SK-N-SH treated with all-trans-retinoic acid at 6 μM for 48 hours (cell line): ENCODE measurements around the gene OPTN.

Experiments used
- ARNTL ChIP-seq: fragments of 450-650 bp; formaldehyde crosslinking; IDR thresholded peaks from 2 replicates; pipeline ENCODE4 v1.5.0; 2020; ENCODE audit warnings: low read depth, mild to moderate bottlenecking, moderate library complexity, borderline replicate concordance
- CSDC2 ChIP-seq: fragments of 250-450 bp; sonication (Bioruptor Pico); IDR thresholded peaks from 2 replicates; pipeline ENCODE4 v1.5.0; 2020; ENCODE audit warnings: mild to moderate bottlenecking, moderate library complexity
- GLIS3 ChIP-seq: fragments of 250-450 bp; sonication (Bioruptor Pico); IDR thresholded peaks from 2 replicates; pipeline ENCODE4 v1.5.0; 2020; ENCODE audit warnings: mild to moderate bottlenecking, moderate library complexity
- OSR1 ChIP-seq: fragments of 250-450 bp; sonication (Bioruptor Pico); IDR thresholded peaks from 2 replicates; pipeline ENCODE4 v1.8.0; 2022; ENCODE audit warnings: moderate library complexity, mild to moderate bottlenecking, inconsistent platforms
- TOX ChIP-seq: fragments of 250-450 bp; sonication (Bioruptor Pico); IDR thresholded peaks from 2 replicates; pipeline ENCODE4 v1.8.0; 2021; ENCODE audit warnings: mild to moderate bottlenecking, moderate library complexity, borderline replicate concordance
- ZFP30 ChIP-seq: fragments of 450-650 bp; formaldehyde crosslinking; IDR thresholded peaks from 2 replicates; pipeline ENCODE4 v1.5.0; 2022; ENCODE audit warnings: mild to moderate bottlenecking, moderate library complexity
- ZNF70 ChIP-seq: fragments of 450-650 bp; formaldehyde crosslinking; IDR thresholded peaks from 2 replicates; pipeline ENCODE4 v1.5.0; 2020; ENCODE audit warnings: mild to moderate bottlenecking, moderate library complexity
- TF ChIP-seq, protein P1 (sequence below): fragments of 250-450 bp; sonication (Bioruptor Pico); IDR thresholded peaks from 2 replicates; pipeline ENCODE4 v1.5.1; 2021; ENCODE audit warnings: mild to moderate bottlenecking, moderate library complexity
- TF ChIP-seq, protein P2 (sequence below): fragments of 250-450 bp; sonication (Bioruptor Pico); IDR thresholded peaks from 2 replicates; pipeline ENCODE4 v1.8.0; 2020; ENCODE audit warnings: mild to moderate bottlenecking, moderate library complexity, borderline replicate concordance
- TF ChIP-seq, protein P3 (sequence below): fragments of 250-450 bp; sonication (Bioruptor Pico); IDR thresholded peaks from 2 replicates; pipeline ENCODE4 v1.8.0; 2021; ENCODE audit warnings: low read depth, mild to moderate bottlenecking, moderate library complexity, borderline replicate concordance

DNA sequence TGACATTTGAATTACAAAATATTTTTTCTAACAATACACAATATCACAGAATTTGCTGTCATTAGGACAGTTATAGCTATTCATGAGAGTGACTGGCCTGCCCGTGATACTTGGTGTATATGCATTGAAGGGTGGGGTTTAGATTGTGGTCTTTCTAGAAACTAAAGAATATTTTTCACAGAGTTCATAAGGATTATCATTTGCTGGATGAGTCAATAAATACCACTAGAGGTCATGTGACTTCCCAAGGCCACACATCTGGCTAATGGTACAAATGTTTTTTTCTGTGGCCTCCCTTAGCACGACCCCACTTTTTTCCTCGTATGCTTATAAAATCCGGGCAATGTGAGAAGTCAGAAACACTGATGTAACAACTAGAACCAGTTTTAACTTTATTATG, 5.2 kb downstream of the OPTN start:
- TF ChIP-seq ZFP30 (CRISPR knock-in tag) (no peak), OSR1 (CRISPR knock-in tag) (no peak), ARNTL (CRISPR knock-in tag) (no peak), GLIS3 (CRISPR knock-in tag) (no peak), TOX (CRISPR knock-in tag) (no peak), ZNF70 (no peak), CSDC2 (CRISPR knock-in tag) (no peak)
- TF ChIP-seq, protein P1, sequence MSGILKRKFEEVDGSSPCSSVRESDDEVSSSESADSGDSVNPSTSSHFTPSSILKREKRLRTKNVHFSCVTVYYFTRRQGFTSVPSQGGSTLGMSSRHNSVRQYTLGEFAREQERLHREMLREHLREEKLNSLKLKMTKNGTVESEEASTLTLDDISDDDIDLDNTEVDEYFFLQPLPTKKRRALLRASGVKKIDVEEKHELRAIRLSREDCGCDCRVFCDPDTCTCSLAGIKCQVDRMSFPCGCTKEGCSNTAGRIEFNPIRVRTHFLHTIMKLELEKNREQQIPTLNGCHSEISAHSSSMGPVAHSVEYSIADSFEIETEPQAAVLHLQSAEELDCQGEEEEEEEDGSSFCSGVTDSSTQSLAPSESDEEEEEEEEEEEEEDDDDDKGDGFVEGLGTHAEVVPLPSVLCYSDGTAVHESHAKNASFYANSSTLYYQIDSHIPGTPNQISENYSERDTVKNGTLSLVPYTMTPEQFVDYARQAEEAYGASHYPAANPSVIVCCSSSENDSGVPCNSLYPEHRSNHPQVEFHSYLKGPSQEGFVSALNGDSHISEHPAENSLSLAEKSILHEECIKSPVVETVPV (CRISPR knock-in tag), result no peak
- TF ChIP-seq, protein P2, sequence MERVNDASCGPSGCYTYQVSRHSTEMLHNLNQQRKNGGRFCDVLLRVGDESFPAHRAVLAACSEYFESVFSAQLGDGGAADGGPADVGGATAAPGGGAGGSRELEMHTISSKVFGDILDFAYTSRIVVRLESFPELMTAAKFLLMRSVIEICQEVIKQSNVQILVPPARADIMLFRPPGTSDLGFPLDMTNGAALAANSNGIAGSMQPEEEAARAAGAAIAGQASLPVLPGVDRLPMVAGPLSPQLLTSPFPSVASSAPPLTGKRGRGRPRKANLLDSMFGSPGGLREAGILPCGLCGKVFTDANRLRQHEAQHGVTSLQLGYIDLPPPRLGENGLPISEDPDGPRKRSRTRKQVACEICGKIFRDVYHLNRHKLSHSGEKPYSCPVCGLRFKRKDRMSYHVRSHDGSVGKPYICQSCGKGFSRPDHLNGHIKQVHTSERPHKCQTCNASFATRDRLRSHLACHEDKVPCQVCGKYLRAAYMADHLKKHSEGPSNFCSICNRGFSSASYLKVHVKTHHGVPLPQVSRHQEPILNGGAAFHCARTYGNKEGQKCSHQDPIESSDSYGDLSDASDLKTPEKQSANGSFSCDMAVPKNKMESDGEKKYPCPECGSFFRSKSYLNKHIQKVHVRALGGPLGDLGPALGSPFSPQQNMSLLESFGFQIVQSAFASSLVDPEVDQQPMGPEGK, result no peak
- TF ChIP-seq, protein P3, sequence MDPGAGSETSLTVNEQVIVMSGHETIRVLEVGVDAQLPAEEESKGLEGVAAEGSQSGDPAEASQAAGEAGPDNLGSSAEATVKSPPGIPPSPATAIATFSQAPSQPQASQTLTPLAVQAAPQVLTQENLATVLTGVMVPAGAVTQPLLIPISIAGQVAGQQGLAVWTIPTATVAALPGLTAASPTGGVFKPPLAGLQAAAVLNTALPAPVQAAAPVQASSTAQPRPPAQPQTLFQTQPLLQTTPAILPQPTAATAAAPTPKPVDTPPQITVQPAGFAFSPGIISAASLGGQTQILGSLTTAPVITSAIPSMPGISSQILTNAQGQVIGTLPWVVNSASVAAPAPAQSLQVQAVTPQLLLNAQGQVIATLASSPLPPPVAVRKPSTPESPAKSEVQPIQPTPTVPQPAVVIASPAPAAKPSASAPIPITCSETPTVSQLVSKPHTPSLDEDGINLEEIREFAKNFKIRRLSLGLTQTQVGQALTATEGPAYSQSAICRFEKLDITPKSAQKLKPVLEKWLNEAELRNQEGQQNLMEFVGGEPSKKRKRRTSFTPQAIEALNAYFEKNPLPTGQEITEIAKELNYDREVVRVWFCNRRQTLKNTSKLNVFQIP (CRISPR knock-in tag), result no peak
